Neuron (in vitro differentiated cells): Measurements from ENCODE around the gene FBXW10.
"Not testable (repeated sequence)": the region's sequence is repeated elsewhere in the genome, so short reads cannot be mapped to it uniquely, and the experiment has no call there.

Source experiments
- H2AFZ ChIP-seq: one replicate; pipeline ENCODE4 v1.6.1; 2013; ENCODE audit warnings: low read depth, mild to moderate bottlenecking, inconsistent platforms, low read length, moderate library complexity
- H3K27me3 ChIP-seq: one replicate; pipeline ENCODE4 v1.6.1; 2013; ENCODE audit warnings: low read length; ENCODE audit not compliant: insufficient read depth
- H3K36me3 ChIP-seq: one replicate; pipeline ENCODE4 v1.6.1; 2013; ENCODE audit warnings: low read length; ENCODE audit not compliant: insufficient read depth
- H3K4me1 ChIP-seq: one replicate; pipeline ENCODE4 v1.6.1; 2013; ENCODE audit warnings: low read length; ENCODE audit not compliant: insufficient read depth
- H3K4me3 ChIP-seq: 2 replicates; pipeline ENCODE4 v1.5.1; 2013; ENCODE audit warnings: mild to moderate bottlenecking, low read length, moderate library complexity
- H3K9me3 ChIP-seq: one replicate; pipeline ENCODE4 v1.6.1; 2013; ENCODE audit warnings: low read length

The FBXW10 gene

GRCh38 chr17:18732438-18732837 lies 11.4 kb upstream of the FBXW10 start:
- H3K27me3 ChIP-seq, H2AFZ ChIP-seq, H3K36me3 ChIP-seq, H3K9me3 ChIP-seq, H3K4me1 ChIP-seq, H3K4me3 ChIP-seq: not testable (repeated sequence)

- H3K36me3 ChIP-seq, H3K4me3 ChIP-seq, H2AFZ ChIP-seq, H3K4me1 ChIP-seq, H3K9me3 ChIP-seq, H3K27me3 ChIP-seq: not testable (repeated sequence)
These were observed 10.5 kb upstream of the FBXW10 start for GRCh38 chr17:18733350-18733749.

GRCh38 chr17:18739616-18740391 lies 4.0 kb upstream of the FBXW10 start:
- H3K4me1 ChIP-seq, H3K4me3 ChIP-seq, H3K27me3 ChIP-seq, H3K9me3 ChIP-seq, H2AFZ ChIP-seq, H3K36me3 ChIP-seq: not testable (repeated sequence)

GRCh38 chr17:18741228-18741627 lies 2.6 kb upstream of the FBXW10 start:
- not testable (repeated sequence) for H3K9me3 ChIP-seq, H3K4me1 ChIP-seq, H3K27me3 ChIP-seq, H3K4me3 ChIP-seq, H3K36me3 ChIP-seq, H2AFZ ChIP-seq

- not testable (repeated sequence) for H3K4me1 ChIP-seq, H2AFZ ChIP-seq, H3K9me3 ChIP-seq, H3K27me3 ChIP-seq, H3K36me3 ChIP-seq, H3K4me3 ChIP-seq
These were observed 872 bp downstream of the FBXW10 start for GRCh38 chr17:18744726-18745125.

GRCh38 chr17:18746551-18746950 lies 2.7 kb downstream of the FBXW10 start:
- H3K27me3 ChIP-seq, H3K4me1 ChIP-seq, H3K36me3 ChIP-seq, H3K9me3 ChIP-seq, H3K4me3 ChIP-seq, H2AFZ ChIP-seq: not testable (repeated sequence)

GRCh38 chr17:18747501-18747900 lies 3.6 kb downstream of the FBXW10 start:
- not testable (repeated sequence) for H3K4me3 ChIP-seq, H3K27me3 ChIP-seq, H3K4me1 ChIP-seq, H3K36me3 ChIP-seq, H3K9me3 ChIP-seq, H2AFZ ChIP-seq

- not testable (repeated sequence) for H3K36me3 ChIP-seq, H3K9me3 ChIP-seq, H3K27me3 ChIP-seq, H3K4me3 ChIP-seq, H2AFZ ChIP-seq, H3K4me1 ChIP-seq
These were observed 6.4 kb downstream of the FBXW10 start for GRCh38 chr17:18750242-18750641.

- H2AFZ ChIP-seq, H3K4me1 ChIP-seq, H3K9me3 ChIP-seq, H3K27me3 ChIP-seq, H3K36me3 ChIP-seq, H3K4me3 ChIP-seq: not testable (repeated sequence)
These were observed 10.1 kb downstream of the FBXW10 start for GRCh38 chr17:18753829-18754409.

GRCh38 chr17:18755969-18756368 lies 12.1 kb downstream of the FBXW10 start:
- not testable (repeated sequence) for H2AFZ ChIP-seq, H3K4me3 ChIP-seq, H3K27me3 ChIP-seq, H3K4me1 ChIP-seq, H3K9me3 ChIP-seq, H3K36me3 ChIP-seq

GRCh38 chr17:18757368-18758044 lies 13.7 kb downstream of the FBXW10 start:
- H3K4me1 ChIP-seq, H2AFZ ChIP-seq, H3K4me3 ChIP-seq, H3K9me3 ChIP-seq, H3K36me3 ChIP-seq, H3K27me3 ChIP-seq: not testable (repeated sequence)

GRCh38 chr17:18758344-18758743 lies 14.5 kb downstream of the FBXW10 start:
- H3K4me1 ChIP-seq, H3K4me3 ChIP-seq, H2AFZ ChIP-seq, H3K9me3 ChIP-seq, H3K36me3 ChIP-seq, H3K27me3 ChIP-seq: not testable (repeated sequence)

GRCh38 chr17:18760221-18760620 lies 16.4 kb downstream of the FBXW10 start:
- not testable (repeated sequence) for H3K4me1 ChIP-seq, H2AFZ ChIP-seq, H3K27me3 ChIP-seq, H3K9me3 ChIP-seq, H3K36me3 ChIP-seq, H3K4me3 ChIP-seq

- H3K9me3 ChIP-seq, H3K4me1 ChIP-seq, H3K4me3 ChIP-seq, H2AFZ ChIP-seq, H3K27me3 ChIP-seq, H3K36me3 ChIP-seq: not testable (repeated sequence)
These were observed 26.7 kb downstream of the FBXW10 start for GRCh38 chr17:18770572-18770971.
